Activated CD8-positive, alpha-beta T cell treated with anti-CD3 and anti-CD28 coated beads, Interleukin-2, amount 10 ng/mL, durations not matched to agents 7 days and 5 days (primary cell): ENCODE measurements around the gene TMEM234. TPM values are rescaled to one million over a fixed set of nuclear protein-coding genes. Genes with fewer than 3 reads are reported as not detected.

Experiments used
- ATAC-seq: fragments of 150-1000 bp; cut with Tn5 transposase; one replicate; pipeline ENCODE4 v1.10.0; 2021; ENCODE audit warnings: moderate library complexity
- CTCF ChIA-PET: fragments of 350-600 bp; sonication (Branson Sonifier 250); formaldehyde crosslinking; loops from one replicate; lab custom pipeline; 2021; ENCODE audit warnings: antibody characterized with exemption; lab: Charles Lee
- POLR2A ChIA-PET: fragments of 350-600 bp; sonication (Branson Sonifier 250); formaldehyde crosslinking; loops from one replicate; lab custom pipeline; 2021; ENCODE audit warnings: antibody characterized with exemption; lab: Charles Lee
- DNase-seq: peaks from one replicate; pipeline ENCODE4 v3.0.0-alpha.2; 2020
- H3K27ac Mint-ChIP-seq: one replicate; pipeline ENCODE4 v1.8.0; 2021; ENCODE audit warnings: mild to moderate bottlenecking, mixed read lengths
- H3K27me3 Mint-ChIP-seq: one replicate; pipeline ENCODE4 v1.8.0; 2021; ENCODE audit warnings: low read depth, mixed read lengths
- H3K36me3 Mint-ChIP-seq: one replicate; pipeline ENCODE4 v1.8.0; 2021; ENCODE audit warnings: low read depth, mixed read lengths
- H3K4me1 Mint-ChIP-seq: one replicate; pipeline ENCODE4 v1.8.0; 2021; ENCODE audit warnings: low read depth, mixed read lengths
- H3K4me3 Mint-ChIP-seq: one replicate; pipeline ENCODE4 v1.8.0; 2021; ENCODE audit warnings: mild to moderate bottlenecking, mixed read lengths
- H3K9me3 Mint-ChIP-seq: one replicate; pipeline ENCODE4 v1.8.0; 2022; ENCODE audit warnings: mixed read lengths; ENCODE audit not compliant: insufficient read depth
- total RNA-seq, 2 experiments: library from RNA; stranded (reverse); gene quantifications; one replicate each; pipeline ENCODE4 v1.2.3, GENCODE V29; 2021

The TMEM234 gene
- total RNA-seq, 2 experiments from 2014 or later, result 10.6 TPM

DNA sequence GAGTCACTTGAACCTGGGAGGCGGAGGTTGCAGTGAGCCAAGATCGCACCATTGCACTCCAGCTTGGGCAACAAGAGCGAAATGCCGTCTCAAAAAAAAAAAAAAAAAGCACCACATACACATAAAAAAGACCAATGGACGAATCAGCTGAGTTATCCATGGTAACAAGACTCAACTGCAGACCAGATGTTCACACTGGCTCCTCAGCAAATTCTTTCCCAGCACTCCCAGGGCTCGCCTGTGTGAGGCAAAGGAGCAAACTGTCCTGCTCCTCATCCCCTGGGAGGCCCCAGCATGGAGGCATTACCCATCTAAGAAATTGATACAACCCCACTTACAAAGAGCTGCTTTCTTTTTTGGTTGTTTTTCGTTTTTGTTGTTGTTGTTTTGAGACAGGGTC is 3.1 kb downstream of the TMEM234 start:
- no peak for DNase-seq
- no peak for ATAC-seq
- peaks cover 36% of the 10 kb centered on the region for H3K4me1 Mint-ChIP-seq
- H3K4me3 Mint-ChIP-seq, result no peak overlapping the region
- no peaks in the 10 kb centered on the region for H3K27me3 Mint-ChIP-seq
- H3K36me3 Mint-ChIP-seq, result peaks cover 9% of the 10 kb centered on the region
- CTCF ChIA-PET, result no interaction called here
- no peaks in the 10 kb centered on the region for H3K9me3 Mint-ChIP-seq
- H3K27ac Mint-ChIP-seq, result no peak overlapping the region
- POLR2A ChIA-PET, result interaction anchor here (1.1 to 1.7 kb wide), 2 partner anchors 13 to 31 kb away, joined by 3 to 4 read pairs; no protein-coding TSS in a partner anchor

DNA sequence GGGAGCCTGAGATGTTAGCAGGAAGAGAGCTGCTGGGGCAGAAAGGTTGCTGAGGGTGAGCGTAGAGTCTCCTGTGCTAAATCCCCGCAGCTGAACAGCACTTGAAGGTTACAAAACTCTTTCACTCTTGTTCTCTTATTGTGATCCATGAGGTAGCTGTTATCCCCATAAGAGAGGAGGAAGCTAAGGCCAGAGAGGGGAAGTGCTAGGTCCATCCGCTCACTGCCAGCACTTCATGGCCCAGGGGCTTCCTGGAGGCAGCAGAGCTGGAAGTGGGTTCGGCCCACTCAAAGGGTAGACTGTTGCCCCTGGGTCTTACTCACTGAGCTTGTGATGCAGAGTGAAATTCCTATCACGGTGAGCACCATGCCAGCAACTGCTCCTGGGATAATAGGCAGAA is 5.6 kb downstream of the TMEM234 start:
- CTCF ChIA-PET, result interaction anchor here (0.8 to 4.3 kb wide), 38 partner anchors 10 to 303 kb away, joined by 3 to 58 read pairs (median 6); partner anchors contain the start of genes BSDC1, CCDC28B, FAM167B and HDAC1
- POLR2A ChIA-PET, result interaction anchor here (1.1 to 3.3 kb wide), 4 partner anchors 11 to 155 kb away, joined by 4 to 22 read pairs (median 7); partner anchors contain the start of genes CCDC28B, IQCC and LCK

GRCh38 chr1:32215629-32216480 is 6.3 kb downstream of the TMEM234 start:
- ATAC-seq, result peak; percentile 90
- Mint-ChIP-seq H3K36me3 (peaks cover 2% of the 10 kb centered on the region), H3K27ac (peak overlapping the region; percentile 43), H3K4me1 (peaks cover 15% of the 10 kb centered on the region), H3K9me3 (no peaks in the 10 kb centered on the region), H3K27me3 (no peaks in the 10 kb centered on the region), H3K4me3 (no peak overlapping the region)
- peak; percentile 74 for DNase-seq
- ChIA-PET POLR2A (interaction anchor here (0.8 to 3.3 kb wide), 8 partner anchors 10 to 203 kb away, joined by 3 to 22 read pairs (median 4); partner anchors contain the start of genes CCDC28B, HDAC1, IQCC and LCK), CTCF (interaction anchor here (0.7 to 4.3 kb wide), 61 partner anchors 9 to 303 kb away, joined by 3 to 58 read pairs (median 5); partner anchors contain the start of genes BSDC1, CCDC28B, FAM167B and HDAC1)

More for the DNA sequence above, 5.6 kb downstream of the TMEM234 start:
- Mint-ChIP-seq H3K9me3 (no peaks in the 10 kb centered on the region), H3K27ac (no peak overlapping the region), H3K36me3 (peaks cover 2% of the 10 kb centered on the region), H3K4me3 (no peak overlapping the region), H3K4me1 (peaks cover 22% of the 10 kb centered on the region), H3K27me3 (no peaks in the 10 kb centered on the region)
- no peak for ATAC-seq
- DNase-seq, result no peak

GRCh38 chr1:32208891-32209328 is 13.2 kb downstream of the TMEM234 start, which contains the start of gene DCDC2B:
Gene DCDC2B (plus strand): TSS chr1:32209089. CDS start chr1:32209094, 5 bp downstream.
- DNase-seq, result no peak
- Mint-ChIP-seq H3K36me3 (peaks cover 23% of the 10 kb centered on the region), H3K9me3 (no peaks in the 10 kb centered on the region), H3K27ac (no peak within 1 kb of the TSS), H3K27me3 (no peaks in the 10 kb centered on the region), H3K4me1 (peaks cover 28% of the 10 kb centered on the region), H3K4me3 (no peak within 1 kb of the TSS)
- ChIA-PET CTCF (interaction anchor here (2.5 kb wide), 1 partner anchor 39 kb away, joined by 8 read pairs; the partner anchor contains the start of gene FAM167B), POLR2A (no interaction called here)
- ATAC-seq, result no peak

GRCh38 chr1:32208469-32208868 is 13.7 kb downstream of the TMEM234 start:
- DNase-seq, result no peak
- CTCF ChIA-PET, result interaction anchor here (4.3 kb wide), 1 partner anchor 7 kb away, joined by 47 read pairs; no protein-coding TSS in a partner anchor
- Mint-ChIP-seq H3K27me3 (no peaks in the 10 kb centered on the region), H3K4me3 (no peak overlapping the region), H3K27ac (no peak overlapping the region), H3K4me1 (peaks cover 32% of the 10 kb centered on the region), H3K9me3 (no peaks in the 10 kb centered on the region), H3K36me3 (peaks cover 27% of the 10 kb centered on the region)
- POLR2A ChIA-PET, result no interaction called here
- no peak for ATAC-seq

GRCh38 chr1:32205401-32206370 is 16.5 kb downstream of the TMEM234 start, which contains the start of gene IQCC:
Gene IQCC (plus strand): TSS chr1:32205671. CDS start chr1:32205682, 11 bp downstream.
- ATAC-seq, result peak; percentile 79
- Mint-ChIP-seq H3K36me3 (peaks cover 39% of the 10 kb centered on the region), H3K4me3 (peak within 1 kb of the TSS; percentile 88), H3K27me3 (no peaks in the 10 kb centered on the region), H3K4me1 (peaks cover 49% of the 10 kb centered on the region), H3K27ac (peak within 1 kb of the TSS; percentile 86), H3K9me3 (no peaks in the 10 kb centered on the region)
- CTCF ChIA-PET, result interaction anchor here (0.9 to 4.3 kb wide), 6 partner anchors 9 to 208 kb away, joined by 3 to 47 read pairs (median 4); no protein-coding TSS in a partner anchor
- DNase-seq, result peak; percentile 88
- POLR2A ChIA-PET, result interaction anchor here (0.6 to 3.8 kb wide), 14 partner anchors 10 to 419 kb away, joined by 3 to 22 read pairs (median 3); partner anchors contain the start of genes BSDC1, MARCKSL1 and TXLNA

DNA sequence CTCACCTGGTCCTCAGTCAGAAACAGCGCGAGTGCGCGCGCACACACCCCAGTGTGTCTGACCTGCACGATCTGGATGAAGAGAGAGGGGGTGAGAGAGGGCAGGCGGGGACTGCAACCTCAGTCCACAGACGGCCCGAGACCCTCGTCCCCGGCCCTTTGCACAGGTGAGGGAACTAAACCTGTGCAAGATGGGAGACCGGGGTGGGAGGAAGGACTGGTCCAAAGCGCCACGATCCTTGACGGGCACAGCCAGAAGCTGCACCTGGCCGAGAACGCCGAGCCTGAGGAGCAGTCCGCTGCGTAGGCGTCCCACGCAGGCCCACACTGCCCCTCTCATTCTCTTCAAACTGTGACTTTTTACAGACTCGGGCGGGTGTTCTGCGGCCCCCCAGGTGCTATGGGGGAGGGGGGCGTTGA is 17.2 kb downstream of the TMEM234 start:
- H3K27me3 Mint-ChIP-seq, result no peaks in the 10 kb centered on the region
- ChIA-PET POLR2A (interaction anchor here (0.7 to 3.8 kb wide), 4 partner anchors 11 to 147 kb away, joined by 3 to 22 read pairs (median 6); partner anchors contain the start of genes MARCKSL1 and TXLNA), CTCF (interaction anchor here (0.8 to 4.3 kb wide), 5 partner anchors 8 to 96 kb away, joined by 3 to 47 read pairs (median 4); no protein-coding TSS in a partner anchor)
- peaks cover 53% of the 10 kb centered on the region for H3K4me1 Mint-ChIP-seq
- no peak overlapping the region for H3K27ac Mint-ChIP-seq
- peak overlapping the region; percentile 88 for H3K4me3 Mint-ChIP-seq
- no peak for DNase-seq
- no peaks in the 10 kb centered on the region for H3K9me3 Mint-ChIP-seq
- peaks cover 39% of the 10 kb centered on the region for H3K36me3 Mint-ChIP-seq
- ATAC-seq, result no peak

DNA sequence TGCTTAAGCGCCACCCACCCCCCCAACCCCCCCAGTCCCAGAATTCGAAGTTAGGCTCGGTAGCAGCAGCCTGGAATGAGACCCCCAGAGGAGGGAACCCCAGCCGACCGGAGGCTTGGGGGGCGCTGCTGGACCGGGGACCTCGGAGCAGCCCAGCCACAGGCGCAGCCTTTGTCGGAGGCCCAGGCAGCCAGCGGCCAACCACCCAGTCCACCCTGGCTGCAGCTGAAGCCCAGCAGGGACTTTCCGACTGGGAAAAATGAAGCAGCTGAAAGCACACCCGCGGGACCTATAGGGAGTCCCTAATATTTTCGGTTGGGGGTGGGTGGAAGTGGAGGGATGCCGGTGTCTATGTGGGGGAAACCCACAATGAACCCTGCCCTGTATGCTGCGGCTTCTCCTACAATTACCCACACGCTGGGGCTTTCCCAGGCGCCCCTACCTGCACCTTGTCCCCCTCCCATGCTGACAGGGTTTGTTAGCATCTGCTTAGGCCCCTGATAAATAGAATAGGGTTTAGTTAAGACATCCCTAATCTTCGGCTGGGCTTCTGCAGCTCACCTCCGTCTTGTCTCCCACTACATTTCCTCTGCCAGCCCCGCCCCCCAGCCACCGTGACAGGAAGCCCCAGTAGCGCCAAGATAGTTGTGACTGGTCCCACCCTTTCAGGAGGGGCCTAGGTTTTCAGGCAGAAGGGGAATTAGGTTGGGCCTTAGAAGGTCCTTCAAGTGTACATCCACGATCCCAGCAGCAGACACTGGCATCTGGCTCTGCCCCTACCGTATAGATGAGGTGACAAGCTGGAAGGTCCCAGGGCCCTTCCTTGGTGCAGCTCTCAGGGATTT is 20.9 kb downstream of the TMEM234 start:
- Mint-ChIP-seq H3K4me1 (peaks cover 76% of the 10 kb centered on the region), H3K9me3 (no peaks in the 10 kb centered on the region), H3K27me3 (no peaks in the 10 kb centered on the region), H3K27ac (peak overlapping the region; percentile 76), H3K4me3 (peak overlapping the region; percentile 92), H3K36me3 (peaks cover 48% of the 10 kb centered on the region)
- CTCF ChIA-PET, result interaction anchor here (0.7 to 8.0 kb wide), 10 partner anchors 9 to 90 kb away, joined by 3 to 52 read pairs (median 4); partner anchors contain the start of genes LCK and TXLNA
- DNase-seq (peak; percentile 92), ATAC-seq (peak; percentile 62)
- POLR2A ChIA-PET, result interaction anchor here (0.7 to 2.9 kb wide), 11 partner anchors 9 to 193 kb away, joined by 3 to 20 read pairs (median 5); partner anchors contain the start of genes BSDC1, LCK, TMEM39B and TXLNA

- ChIA-PET CTCF (interaction anchor here (0.7 to 8.0 kb wide), 9 partner anchors 8 to 90 kb away, joined by 3 to 52 read pairs (median 4); partner anchors contain the start of genes LCK and TXLNA), POLR2A (interaction anchor here (0.6 to 2.9 kb wide), 11 partner anchors 9 to 194 kb away, joined by 3 to 20 read pairs (median 5); partner anchors contain the start of genes BSDC1, LCK and TXLNA)
- Mint-ChIP-seq H3K36me3 (peaks cover 55% of the 10 kb centered on the region), H3K4me3 (peak within 1 kb of the TSS; percentile 92), H3K27ac (peak within 1 kb of the TSS; percentile 76), H3K27me3 (no peaks in the 10 kb centered on the region), H3K9me3 (no peaks in the 10 kb centered on the region), H3K4me1 (peaks cover 78% of the 10 kb centered on the region)
- peak; percentile 72 for DNase-seq
- ATAC-seq, result peak; percentile 55
Observed at GRCh38 chr1:32200226-32201010, 21.7 kb downstream of the TMEM234 start, which contains the start of gene CCDC28B. Gene CCDC28B (plus strand): TSS chr1:32200595. CDS start chr1:32201936, 1,341 bp downstream.
